HL-60/S4 treated with phorbol 12-myristate 13-acetate at 8.2 ng/mL for 4 days and 3 days (cell line): ENCODE measurements around the gene KRTAP10-2.
"Not testable (repeated sequence)": the region's sequence is repeated elsewhere in the genome, so short reads cannot be mapped to it uniquely, and the experiment has no call there.

Source experiments
- in situ Hi-C: fragments of 300-500 bp; cut with MboI; formaldehyde crosslinking; loops from 2 replicates; pipeline ENCODE4 v1.15.0; 2022; ENCODE audit warnings: low sequenced_read_pairs

Gene KRTAP10-2

DNA sequence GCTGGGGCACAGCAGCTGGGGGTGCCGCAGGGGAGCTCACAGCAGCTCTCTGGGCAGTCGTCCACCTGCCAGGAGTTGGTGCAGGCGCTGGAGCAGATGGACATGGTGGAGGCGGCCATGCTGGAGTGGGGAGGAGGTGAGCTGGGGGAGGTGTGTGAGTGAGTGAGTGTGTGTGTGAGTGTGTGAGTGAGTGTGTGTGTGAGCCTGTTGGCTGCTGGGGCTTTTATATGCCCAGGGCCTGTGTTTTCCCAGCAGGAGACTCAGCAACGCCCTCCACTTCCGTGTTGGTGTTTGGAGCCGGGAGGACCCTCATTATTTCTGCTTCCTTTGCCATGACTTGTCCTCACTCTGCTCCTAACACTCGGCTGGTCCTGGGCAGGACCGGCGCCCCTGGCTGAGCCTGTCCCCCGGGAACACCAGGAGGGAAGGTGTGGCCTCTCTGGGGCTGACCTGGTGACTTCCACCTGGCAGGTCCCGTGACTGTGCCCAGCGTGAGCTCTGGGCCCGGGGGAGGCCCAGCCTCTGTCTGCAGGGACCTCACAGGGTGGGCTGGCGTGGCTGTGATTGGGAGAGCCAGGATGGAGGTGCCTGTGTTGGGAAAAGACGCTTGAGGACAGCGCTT, at the start of gene KRTAP10-2:
Gene KRTAP10-2, minus strand, starts transcription at position 166 of the 622 bp plus-strand sequence. Its CDS starts 47 bp downstream, at position 119.
- in situ Hi-C loops, result no loop called here

DNA sequence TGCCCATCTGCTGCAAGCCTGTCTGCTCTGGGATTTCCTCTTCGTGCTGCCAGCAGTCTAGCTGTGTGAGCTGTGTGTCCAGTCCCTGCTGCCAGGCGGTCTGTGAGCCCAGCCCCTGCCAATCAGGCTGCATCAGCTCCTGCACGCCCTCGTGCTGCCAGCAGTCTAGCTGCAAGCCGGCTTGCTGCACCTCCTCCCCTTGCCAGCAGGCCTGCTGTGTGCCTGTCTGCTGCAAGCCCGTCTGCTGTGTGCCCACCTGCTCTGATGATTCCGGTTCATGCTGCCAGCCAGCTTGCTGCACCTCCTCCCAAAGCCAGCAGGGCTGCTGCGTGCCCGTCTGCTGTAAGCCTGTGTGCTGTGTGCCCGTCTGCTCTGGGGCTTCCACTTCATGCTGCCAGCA, 49.8 kb upstream of the KRTAP10-2 start:
- in situ Hi-C loops, result not testable (repeated sequence)

GRCh38 chr21:44600118-44600978, 49.0 kb upstream of the KRTAP10-2 start, which contains the start of gene KRTAP10-7:
Gene KRTAP10-7, plus strand, starts transcription at chr21:44600597. Its CDS starts 25 bp downstream, at chr21:44600622.
- in situ Hi-C loops, result not testable (repeated sequence)

DNA sequence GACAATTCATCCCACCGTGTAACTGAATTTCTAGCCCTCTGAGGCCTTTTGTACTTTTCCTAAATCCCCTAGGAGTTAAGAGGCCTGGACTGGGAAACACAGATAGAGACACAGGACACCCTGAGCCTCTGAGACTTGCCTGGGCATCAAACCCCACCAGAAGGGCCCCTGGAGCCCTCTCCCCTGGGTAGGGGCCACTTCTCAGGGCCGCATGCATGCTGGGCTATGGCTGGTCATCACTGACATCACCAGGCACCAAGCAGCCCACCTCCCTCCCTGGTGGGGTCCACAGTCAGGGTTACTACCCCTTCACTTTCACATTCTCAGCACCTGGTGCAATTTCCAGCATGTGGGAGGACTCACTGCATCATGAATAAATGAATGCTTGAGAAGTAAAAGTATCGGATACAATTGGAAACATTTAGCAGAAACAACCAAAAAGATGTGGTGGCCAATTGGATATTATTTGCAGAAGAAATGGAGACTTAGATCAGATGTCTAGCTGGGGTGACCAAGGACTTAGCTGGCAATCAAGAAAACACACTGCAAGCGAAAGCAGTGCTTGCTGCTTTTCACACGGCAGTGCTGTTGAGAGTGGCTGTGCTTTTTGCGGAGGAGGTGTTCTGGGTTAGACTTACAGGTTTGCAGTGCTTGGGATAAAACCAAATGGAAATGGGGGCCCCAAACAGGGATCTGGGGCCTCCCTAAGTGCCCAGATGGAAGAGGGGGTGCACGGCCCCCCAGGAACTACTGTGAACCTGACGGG, 48.1 kb upstream of the KRTAP10-2 start:
- in situ Hi-C loops, result no loop called here

DNA sequence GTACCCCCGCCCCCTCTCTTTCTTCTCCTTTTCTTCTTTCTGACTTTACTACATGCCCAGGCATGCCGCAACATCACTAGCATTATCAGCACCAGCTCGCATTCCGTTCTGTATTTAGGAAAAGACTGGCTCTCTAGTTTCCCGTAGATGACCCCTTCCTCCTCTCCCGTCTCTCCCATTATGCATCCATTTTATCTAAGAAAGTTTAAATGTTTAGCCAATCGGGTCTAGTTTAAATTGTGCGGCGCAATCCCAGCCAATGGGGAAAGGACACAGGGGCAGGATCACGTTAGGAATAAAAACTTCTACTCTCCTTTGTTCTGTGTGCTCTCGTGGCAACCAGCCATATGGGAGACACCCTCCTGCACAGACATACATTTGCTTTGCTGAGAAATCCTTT, 46.8 kb upstream of the KRTAP10-2 start:
- in situ Hi-C loops, result no loop called here

- in situ Hi-C loops, result no loop called here
Measured at GRCh38 chr21:44596068-44596725, 44.9 kb upstream of the KRTAP10-2 start.

GRCh38 chr21:44595524-44595923, 44.2 kb upstream of the KRTAP10-2 start:
- in situ Hi-C loops, result no loop called here

DNA sequence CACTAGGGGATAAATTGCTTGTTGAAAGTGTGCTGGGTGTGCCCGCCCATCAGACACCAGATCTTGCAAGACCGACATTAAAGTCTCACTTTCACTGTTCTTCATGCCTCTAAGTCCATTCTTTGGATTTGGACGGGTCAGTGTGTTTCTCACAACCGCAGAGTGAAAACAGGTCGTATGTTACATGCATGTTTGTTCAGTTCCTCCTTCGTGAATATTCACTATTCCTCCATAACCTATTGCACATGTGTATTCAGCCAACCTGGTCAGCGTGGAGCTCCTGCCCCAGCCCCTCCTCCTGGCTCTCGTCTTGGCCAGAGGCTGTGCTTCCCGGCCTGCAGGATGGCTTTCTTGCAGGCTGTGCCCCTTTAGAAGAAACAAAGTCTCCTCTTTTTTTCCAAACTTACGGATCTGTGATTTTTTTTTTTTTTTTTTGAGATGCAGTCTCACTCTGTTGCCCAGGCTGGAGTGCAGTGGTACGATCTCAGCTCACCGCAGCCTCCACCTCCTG, 43.2 kb upstream of the KRTAP10-2 start:
- in situ Hi-C loops, result no loop called here

- in situ Hi-C loops, result no loop called here
Measured at GRCh38 chr21:44593598-44594405, 42.5 kb upstream of the KRTAP10-2 start.

DNA sequence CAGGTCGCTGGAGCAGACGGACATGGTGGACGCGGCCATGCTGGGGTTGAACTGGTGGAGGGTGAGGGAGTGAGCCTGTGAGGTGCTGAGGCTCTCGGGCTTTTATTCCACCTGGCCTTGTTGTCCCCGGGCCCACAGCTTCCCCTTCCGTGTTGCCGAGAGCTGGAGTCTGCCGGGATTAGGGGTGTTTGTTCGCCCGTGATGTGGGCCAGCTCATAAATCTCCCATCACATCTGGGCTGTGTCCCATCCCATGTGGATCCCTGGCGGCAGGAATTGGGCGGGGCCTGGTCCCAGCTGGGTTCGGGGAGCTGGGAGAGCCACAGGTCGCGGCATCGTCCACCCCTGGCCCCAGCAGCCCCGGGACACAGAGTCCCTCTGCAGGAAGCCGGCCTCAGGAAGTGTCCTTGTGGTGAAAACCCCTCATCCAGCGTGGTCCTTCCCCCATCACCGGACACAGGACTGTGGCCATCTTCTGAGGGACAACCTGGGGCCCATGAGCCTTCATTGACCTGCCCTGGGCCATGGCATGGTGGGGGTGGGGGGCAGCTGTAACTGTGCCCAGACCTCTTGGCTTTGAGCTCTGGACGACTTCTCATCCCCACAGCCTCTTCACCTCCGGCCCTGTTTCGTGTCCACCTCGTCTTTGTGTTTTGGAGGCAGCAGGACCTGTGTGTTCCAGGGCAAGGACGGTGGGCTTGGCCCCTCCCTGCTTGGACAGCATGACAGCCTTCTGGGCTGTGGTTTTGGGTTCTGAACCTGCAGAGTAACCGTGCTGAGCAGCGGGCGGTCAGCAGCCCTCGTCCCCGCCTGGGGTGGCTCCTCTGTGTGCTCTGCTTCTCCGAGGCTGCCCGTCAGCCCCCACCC, 41.4 kb upstream of the KRTAP10-2 start, which contains the start of gene KRTAP10-6:
Gene KRTAP10-6, minus strand, starts transcription at position 60 of the 866 bp plus-strand sequence. Its CDS starts 21 bp downstream, at position 39.
- in situ Hi-C loops, result no loop called here

- in situ Hi-C loops, result not testable (repeated sequence)
Measured at GRCh38 chr21:44591801-44592130, 40.5 kb upstream of the KRTAP10-2 start.

DNA sequence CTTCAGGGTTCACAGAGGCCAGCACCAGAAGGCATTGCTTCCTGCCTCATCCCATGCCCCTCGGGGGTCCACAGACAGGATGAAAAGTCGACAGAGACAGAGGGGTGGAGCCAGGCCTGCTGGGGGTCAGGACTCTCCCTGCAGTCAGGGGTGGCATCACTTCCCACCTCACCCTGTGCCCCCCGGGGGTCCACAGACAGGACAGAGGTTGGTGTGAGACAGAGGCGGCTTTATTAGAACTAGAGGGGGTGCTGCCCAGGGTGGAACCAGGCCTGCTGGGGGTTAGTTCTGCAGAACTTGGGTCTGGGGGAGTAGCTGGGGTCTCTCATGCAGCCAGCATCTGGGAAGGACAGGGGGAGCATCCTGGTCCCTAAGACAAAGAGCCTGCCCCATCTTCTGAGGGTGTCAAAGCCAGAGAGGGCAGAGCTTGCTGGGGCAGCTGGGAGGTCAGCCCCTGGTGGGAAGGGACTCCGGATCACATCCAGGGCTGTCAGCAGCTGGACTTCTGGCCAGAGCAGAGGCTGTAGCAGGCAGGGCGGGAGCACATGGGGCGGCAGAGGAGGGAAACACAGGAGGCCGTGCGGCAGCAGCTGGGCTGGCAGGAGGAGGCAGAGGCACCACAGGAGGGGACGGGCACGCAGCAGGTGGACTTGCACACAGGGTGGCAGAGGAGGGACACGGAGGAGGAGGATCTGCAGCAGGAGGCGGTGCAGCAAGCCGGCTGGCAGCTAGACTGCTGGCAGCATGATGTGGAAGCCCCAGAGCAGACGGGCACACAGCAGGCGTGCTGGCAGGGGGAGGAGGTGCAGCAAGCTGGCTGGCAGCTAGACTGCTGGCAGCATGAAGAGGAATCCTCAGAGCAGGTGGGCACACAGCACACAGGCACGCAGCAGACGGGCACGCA, 39.8 kb upstream of the KRTAP10-2 start:
- in situ Hi-C loops, result not testable (repeated sequence)

DNA sequence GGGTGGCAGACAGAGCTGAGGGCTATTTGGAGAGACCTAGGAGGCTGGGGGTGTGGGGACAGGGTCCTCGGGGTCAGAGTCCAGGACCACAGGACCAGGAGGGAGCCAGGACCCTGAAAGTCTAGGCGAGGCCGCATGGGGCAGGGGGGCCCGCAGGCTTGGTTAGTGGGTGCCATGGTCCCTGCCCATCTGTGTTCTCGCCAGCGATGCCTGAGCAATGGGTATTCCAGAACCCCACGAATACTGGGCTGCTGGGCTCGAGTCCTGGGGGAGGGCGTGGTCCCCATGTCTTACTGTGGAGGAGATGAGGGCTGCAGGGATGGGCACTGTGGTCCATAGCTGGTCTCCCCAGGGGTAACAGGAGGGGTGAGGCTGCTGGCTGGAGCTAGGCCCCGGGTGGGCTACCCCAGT, 39.0 kb upstream of the KRTAP10-2 start:
- in situ Hi-C loops, result no loop called here

DNA sequence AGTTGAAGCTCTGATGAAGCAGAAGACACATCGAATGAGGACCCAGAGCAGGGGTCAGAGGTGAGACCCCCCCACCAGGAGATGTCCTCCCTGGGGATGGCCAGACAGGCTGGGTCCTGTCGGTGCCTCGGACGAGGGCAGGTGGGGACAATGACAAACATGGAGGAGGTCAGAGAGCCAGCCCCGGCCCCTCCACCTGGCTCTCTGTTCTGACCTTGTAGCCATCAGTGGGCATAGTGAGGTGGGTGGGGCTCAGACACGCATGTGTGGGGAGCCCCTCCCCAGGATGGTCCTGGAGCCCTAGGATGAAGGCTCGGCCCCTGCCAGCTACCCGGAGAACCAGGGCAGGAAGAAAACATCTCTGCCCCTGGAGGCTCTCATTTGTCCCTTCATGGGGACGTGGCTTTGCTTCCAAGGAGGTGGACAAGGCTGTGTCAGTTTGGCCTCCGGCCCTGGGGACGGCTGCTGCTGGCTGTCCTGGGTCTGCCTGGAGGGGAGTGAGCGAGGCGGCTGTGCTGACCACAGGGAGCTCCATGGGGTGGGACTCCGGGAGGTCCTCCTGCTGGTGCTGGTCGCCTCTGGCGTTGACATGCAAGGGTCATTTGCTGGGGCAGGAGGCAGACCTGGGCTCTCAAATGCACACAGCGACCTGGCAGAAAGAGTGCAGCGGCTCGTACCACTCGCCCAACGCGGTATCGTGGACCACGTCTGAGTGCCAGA, 38.4 kb upstream of the KRTAP10-2 start:
- in situ Hi-C loops, result no loop called here

DNA sequence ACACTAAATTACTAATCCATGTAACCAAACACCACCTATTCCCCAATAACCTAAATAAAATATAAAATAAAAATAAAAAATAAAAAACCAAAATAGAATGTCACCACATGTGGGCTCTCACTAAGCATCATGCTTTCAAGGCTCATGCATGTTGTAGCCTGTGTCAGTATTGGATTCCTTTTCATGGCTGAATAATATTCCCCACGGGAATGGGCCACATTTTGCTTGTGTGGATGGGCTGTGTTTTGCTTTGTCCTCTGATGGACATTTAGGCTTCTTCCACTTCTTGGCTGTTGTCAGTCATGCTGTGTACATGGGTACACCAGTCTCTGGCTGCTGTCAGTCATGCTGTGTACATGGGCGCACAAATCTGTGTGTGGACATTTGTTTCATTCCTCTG, 37.8 kb upstream of the KRTAP10-2 start:
- in situ Hi-C loops, result no loop called here

DNA sequence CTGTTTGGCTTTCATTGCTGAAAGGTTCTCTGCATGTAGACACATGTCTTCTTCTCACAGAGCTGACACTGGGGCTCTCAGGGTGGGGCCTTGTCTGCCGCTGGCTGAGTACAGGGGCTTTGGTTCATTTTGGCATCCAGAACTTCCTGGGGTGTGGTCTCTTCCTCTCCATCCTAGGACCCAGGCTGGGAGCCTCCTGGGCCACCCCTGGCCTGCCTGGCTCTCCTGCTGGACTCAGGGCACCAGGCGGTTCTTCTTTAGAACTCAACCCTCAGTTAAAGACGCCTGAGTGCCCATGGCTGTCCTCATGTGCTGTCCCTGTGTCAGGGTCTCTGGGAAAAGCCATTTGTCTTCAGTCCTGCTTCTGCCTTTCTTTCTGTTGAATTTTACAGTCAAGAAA, 34.6 kb upstream of the KRTAP10-2 start:
- in situ Hi-C loops, result no loop called here

GRCh38 chr21:44583800-44584147, 32.5 kb upstream of the KRTAP10-2 start:
- in situ Hi-C loops, result no loop called here
